Small intestine (tissue), 7 donors: ENCODE results near the gene ANKRD33B. TPM values are rescaled to one million over a fixed set of nuclear protein-coding genes. Genes with fewer than 3 reads are reported as not detected.
"Not testable (repeated sequence)": the region's sequence is repeated elsewhere in the genome, so short reads cannot be mapped to it uniquely, and the experiment has no call there.

Experiments used
- DNase-seq, 2 donors: peaks; one replicate each; pipeline versions ENCODE4 v3.0.0 to v3.0.0-alpha.2; 2013
- FAIRE-seq: peaks from 2 replicates; lab custom pipeline; 2012; peaks lifted over from hg19 to GRCh38; lab: Jason Lieb, UNC
- H3K27ac ChIP-seq, 3 donors: one replicate each; pipeline ENCODE4 v1.5.1; 2013; ENCODE audit warnings: low read length in 2 of 3, mild to moderate bottlenecking in 2 of 3, control low read depth in 1 of 3, inconsistent platforms in 1 of 3, low read depth in 1 of 3, moderate library complexity in 1 of 3
- H3K27me3 ChIP-seq, 3 donors: one replicate each; pipeline ENCODE4 v1.6.1; 2013; ENCODE audit warnings: low read length in 3 of 3, inconsistent platforms in 1 of 3; ENCODE audit not compliant: control insufficient read depth in 3 of 3, insufficient read depth in 3 of 3
- H3K36me3 ChIP-seq, 3 donors: one replicate each; pipeline ENCODE4 v1.6.1; 2013; ENCODE audit warnings: low read length in 3 of 3, inconsistent platforms in 1 of 3, low read depth in 1 of 3, mild to moderate bottlenecking in 1 of 3, moderate library complexity in 1 of 3; ENCODE audit not compliant: control insufficient read depth in 3 of 3, insufficient read depth in 2 of 3
- H3K4me1 ChIP-seq, 3 donors: one replicate each; pipeline ENCODE4 v1.6.1; 2013; ENCODE audit warnings: low read length in 2 of 3, inconsistent platforms in 1 of 3, low read depth in 1 of 3, mild to moderate bottlenecking in 1 of 3, moderate library complexity in 1 of 3; ENCODE audit not compliant: control insufficient read depth in 3 of 3, insufficient read depth in 2 of 3
- H3K4me3 ChIP-seq, 3 donors: one replicate each; pipeline ENCODE4 v1.5.1; 2013; ENCODE audit warnings: low read length in 3 of 3, control low read depth in 1 of 3, inconsistent platforms in 1 of 3, low read depth in 1 of 3, mild to moderate bottlenecking in 1 of 3, moderate library complexity in 1 of 3
- H3K9me3 ChIP-seq, 2 donors: one replicate each; pipeline ENCODE4 v1.6.1; 2013; ENCODE audit warnings: low read depth in 1 of 2, low read length in 1 of 2; ENCODE audit not compliant: control insufficient read depth in 2 of 2, insufficient read depth in 1 of 2
- WGBS, 3 donors: extraction: QIAGEN DNeasy Blood & Tissue Kit; methylation state at CpG; one replicate each; pipeline ENCODE4 v1.1.7; 2013; 5-methylcytosine and 5-hydroxymethylcytosine counted together
- polyA plus RNA-seq, 4 donors: library from polyadenylated mRNA; stranded (reverse) in 3 of 4; unstranded in 1 of 4; fragments of 200-250 nt in 3 of 4; fragments of 120-200 nt in 1 of 4; gene quantifications; one replicate each; pipeline versions ENCODE4 v1.2.1 to v1.2.3, GENCODE V29; 2013
- donor health status: healthy with polysubstance abuse.
- donor health status: control.
- donor health status: control.
- donor health status: Bipolar disorder and iron deficiency.
- donor health status: healthy.

Gene ANKRD33B
- polyA plus RNA-seq, 4 donors = 0.25 to 1.0 (median 0.27) TPM; not detected in 1

DNA sequence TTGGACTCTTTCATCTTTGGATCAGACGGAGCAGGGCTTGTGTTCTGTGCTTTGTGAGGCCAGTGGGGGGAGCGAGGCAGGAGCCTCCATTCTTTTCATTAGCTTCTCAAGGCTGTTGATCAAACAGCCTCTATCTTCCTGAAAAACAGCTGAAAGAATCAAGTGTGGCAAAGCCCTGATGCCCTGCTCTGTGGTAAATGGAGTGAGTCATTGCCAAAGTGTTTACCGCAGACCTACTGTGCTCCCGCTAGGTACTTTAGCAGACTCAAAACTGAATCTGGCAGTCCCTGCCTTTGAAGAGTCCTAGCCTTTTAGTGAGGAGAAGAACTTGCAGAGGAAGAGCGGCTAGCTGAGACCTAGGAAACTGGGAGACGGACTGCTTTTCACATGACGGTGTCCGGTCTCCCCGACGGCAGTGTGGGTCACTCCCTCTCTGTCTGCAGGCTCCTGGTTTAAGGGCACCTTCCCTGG is 3.3 kb downstream of the ANKRD33B start:
- no peak for DNase-seq
- Histone ChIP-seq H3K9me3 (no peaks in the 10 kb centered on the region), H3K4me3 (no peak overlapping the region), H3K27me3 (peaks cover 11 to 48% (median 12%) of the 10 kb centered on the region in 3 donors), H3K4me1 (peaks cover 0 to 8% (median 3%) of the 10 kb centered on the region in 3 donors), H3K27ac (no peak overlapping the region), H3K36me3 (no peaks in the 10 kb centered on the region)
- 80 to 82% (median 80%) methylated on average over 10 of the region's 10 CpGs for WGBS, 3 donors
- FAIRE-seq = no peak

DNA sequence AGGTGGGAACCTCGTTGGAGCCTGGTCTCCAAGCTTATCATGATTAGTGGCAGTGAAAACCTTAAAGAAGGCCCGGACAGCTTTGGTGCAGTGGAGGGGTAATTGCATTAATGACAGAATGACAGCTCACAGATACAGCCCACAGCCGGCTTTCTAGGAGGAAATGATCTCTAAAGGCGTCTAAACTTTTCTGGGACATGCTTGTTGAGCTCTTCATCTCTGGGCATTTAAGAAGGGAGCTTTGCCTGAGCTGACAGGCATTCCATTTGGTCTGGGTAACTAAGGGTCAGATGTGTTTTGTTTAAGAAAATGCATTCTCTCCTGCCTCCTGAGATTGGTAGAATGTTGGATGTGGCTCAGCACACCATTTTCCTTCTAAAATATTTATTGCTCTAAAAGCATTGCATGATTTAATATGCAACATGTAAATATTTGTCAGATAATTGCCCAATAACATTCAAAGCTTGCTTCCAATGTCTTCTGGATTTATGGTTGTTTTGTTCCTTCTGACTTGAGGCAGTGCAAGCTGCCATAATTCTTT is 4.0 kb downstream of the ANKRD33B start:
- Histone ChIP-seq H3K9me3 (no peaks in the 10 kb centered on the region), H3K27me3 (peaks cover 10 to 41% (median 11%) of the 10 kb centered on the region in 3 donors), H3K4me1 (peaks cover 0 to 5% (median 3%) of the 10 kb centered on the region in 3 donors), H3K27ac (no peak overlapping the region), H3K4me3 (no peak overlapping the region), H3K36me3 (no peaks in the 10 kb centered on the region)
- no peak for FAIRE-seq
- 60 to 76% (median 61%) methylated on average over 4 of the region's 4 CpGs for WGBS, 3 donors
- no peak for DNase-seq

DNA sequence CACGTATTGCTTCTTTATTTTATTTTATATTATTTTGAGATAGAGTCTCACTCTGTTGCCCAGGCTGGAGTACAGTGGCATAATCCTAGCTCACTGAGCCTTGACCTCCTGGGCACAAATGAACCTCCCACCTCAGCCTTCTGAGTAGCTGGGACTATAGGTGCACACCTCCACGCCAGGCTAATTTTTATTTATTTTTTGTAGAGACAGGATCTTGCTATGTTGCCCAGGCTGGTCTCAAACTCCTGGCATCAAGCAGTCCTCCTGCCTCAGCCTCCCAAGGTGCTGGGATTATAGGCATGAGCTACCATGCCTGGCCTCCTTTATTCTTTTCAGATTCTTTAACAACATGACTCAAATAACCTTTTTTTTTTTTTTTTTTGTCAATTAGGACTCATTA is 6.7 kb downstream of the ANKRD33B start:
- FAIRE-seq, H3K36me3 ChIP-seq, H3K9me3 ChIP-seq, DNase-seq, H3K4me3 ChIP-seq, H3K27ac ChIP-seq, H3K4me1 ChIP-seq: not testable (repeated sequence)
- H3K27me3 ChIP-seq = peaks cover 0 to 20% (median 4%) of the 10 kb centered on the region in 3 donors
- whole genome bisulfite sequencing, 3 donors = 89 to 93% (median 90%) methylated on average over 2 of the region's 2 CpGs

DNA sequence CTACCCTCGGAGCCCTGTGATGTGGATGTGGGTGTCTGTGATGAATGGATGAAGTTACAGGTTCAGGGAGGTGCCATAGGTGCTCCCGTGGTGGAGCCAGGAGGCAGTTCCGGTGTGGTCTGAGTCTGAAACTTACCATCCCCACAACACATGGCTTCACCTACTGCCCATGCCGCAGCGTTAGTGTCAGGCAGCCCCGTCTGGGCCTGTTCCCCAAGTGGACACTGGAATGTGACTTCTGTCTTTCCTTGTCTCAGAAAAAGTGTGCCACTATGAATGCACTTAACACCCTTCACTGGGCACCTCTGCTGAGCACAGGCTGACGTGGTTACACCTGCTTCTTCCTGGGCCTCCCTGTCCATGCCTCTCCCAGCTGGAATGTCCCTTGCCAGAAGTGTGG is 8.6 kb downstream of the ANKRD33B start:
- H3K27me3 ChIP-seq = peaks cover 0 to 1% (median 0%) of the 10 kb centered on the region in 3 donors
- no peaks in the 10 kb centered on the region for H3K9me3 ChIP-seq
- no peak overlapping the region for H3K27ac ChIP-seq
- DNase-seq (no peak), FAIRE-seq (no peak)
- no peaks in the 10 kb centered on the region for H3K36me3 ChIP-seq
- H3K4me1 ChIP-seq = no peaks in the 10 kb centered on the region
- H3K4me3 ChIP-seq = no peak overlapping the region
- WGBS, 3 donors = 84 to 92% (median 88%) methylated on average over 7 of the region's 7 CpGs

DNA sequence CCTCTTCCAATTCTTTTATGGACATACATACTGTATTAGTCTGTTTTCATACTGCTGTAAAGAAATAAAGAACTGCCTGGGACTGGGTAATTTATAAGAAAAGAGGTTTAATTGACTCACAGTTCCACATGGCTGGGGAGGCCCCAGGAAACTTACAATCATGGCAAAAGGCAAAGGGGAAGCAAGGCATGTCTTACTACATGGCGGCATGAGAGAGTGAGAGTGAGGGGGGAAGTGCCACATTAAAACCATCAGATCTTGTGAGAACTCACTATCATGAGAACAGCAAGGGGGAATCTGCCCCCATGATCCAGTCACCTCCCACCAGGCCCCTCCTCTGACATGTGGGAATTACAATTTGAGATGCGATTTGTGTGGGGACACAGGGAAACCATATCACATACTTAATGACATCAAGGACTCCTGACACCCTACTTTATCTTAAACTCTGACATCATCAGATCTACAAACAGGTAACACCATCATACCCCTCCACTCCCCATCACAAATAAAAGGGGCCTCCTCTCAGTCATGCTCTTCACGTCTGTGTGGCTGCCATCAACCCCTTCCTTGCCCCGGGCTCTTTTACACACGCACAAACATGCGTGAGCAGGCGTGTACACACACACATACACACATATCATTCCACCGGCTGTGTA is 9.7 kb downstream of the ANKRD33B start:
- Histone ChIP-seq H3K4me1 (no peaks in the 10 kb centered on the region), H3K27me3 (no peaks in the 10 kb centered on the region), H3K36me3 (no peaks in the 10 kb centered on the region), H3K27ac (no peak overlapping the region), H3K9me3 (no peaks in the 10 kb centered on the region), H3K4me3 (no peak overlapping the region)
- no peak for FAIRE-seq
- no peak for DNase-seq
- WGBS, 3 donors = 82 to 92% (median 85%) methylated on average over 8 of the region's 8 CpGs

DNA sequence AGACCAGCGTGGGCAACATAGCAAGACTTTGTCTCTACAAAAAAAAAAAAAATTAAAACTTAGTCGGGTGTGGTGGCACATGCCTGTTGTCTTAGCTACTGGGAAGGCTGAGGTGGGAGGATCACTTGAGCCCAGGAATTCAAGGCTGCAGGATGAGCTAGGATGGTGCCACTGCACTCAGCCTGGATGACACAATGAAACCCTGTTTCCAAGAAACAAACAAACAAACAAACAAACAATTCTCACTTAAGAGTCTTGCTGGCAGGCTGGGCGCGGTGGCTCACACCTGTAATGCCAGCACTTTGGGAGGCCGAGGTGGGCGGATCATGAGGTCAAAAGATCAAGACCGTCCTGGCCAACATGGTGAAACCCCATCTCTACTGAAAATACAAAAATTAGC is 11.0 kb downstream of the ANKRD33B start:
- not testable (repeated sequence) for FAIRE-seq, H3K4me3 ChIP-seq, H3K27ac ChIP-seq, H3K4me1 ChIP-seq, DNase-seq, H3K36me3 ChIP-seq, H3K9me3 ChIP-seq, H3K27me3 ChIP-seq
- 52 to 100% (median 87%) methylated on average over 1 to 7 of the region's 7 CpGs for WGBS, 3 donors

DNA sequence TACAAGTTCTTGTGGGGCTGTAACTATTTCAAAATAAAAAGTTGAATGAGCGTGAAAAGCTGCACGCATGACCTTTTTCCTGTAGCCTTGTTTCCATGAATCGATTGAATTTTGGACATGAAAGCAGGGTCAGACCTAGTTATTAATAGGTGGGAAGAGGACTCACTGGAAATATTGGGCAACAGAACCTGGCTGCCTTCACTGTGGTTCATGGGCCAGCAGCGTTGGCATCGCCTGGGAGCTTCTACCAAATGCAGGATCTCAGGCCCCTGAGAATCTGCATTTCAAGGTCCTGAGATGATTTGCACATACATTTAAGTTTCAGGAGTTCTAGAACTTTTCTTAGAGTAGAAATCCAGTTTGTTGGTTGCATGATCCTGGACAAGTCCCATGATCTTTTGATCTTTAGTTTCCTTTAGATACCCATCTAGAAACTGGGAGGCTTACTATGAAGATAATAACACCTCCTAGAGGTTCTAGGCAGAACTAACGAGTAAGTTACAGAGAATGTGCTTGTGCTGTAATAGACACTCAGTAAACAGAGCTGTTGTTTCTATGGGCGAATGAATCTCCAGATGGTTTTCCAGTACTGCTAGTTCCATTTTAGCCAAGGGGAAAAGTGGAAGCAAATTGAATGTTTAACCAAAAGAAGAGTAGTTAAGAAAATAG is 12.4 kb downstream of the ANKRD33B start:
- H3K27ac ChIP-seq = no peak overlapping the region
- FAIRE-seq = no peak
- no peak overlapping the region for H3K4me3 ChIP-seq
- H3K27me3 ChIP-seq = no peaks in the 10 kb centered on the region
- no peaks in the 10 kb centered on the region for H3K9me3 ChIP-seq
- no peaks in the 10 kb centered on the region for H3K36me3 ChIP-seq
- no peak for DNase-seq
- 87 to 89% (median 87%) methylated on average over 7 of the region's 7 CpGs for WGBS, 3 donors
- no peaks in the 10 kb centered on the region for H3K4me1 ChIP-seq

DNA sequence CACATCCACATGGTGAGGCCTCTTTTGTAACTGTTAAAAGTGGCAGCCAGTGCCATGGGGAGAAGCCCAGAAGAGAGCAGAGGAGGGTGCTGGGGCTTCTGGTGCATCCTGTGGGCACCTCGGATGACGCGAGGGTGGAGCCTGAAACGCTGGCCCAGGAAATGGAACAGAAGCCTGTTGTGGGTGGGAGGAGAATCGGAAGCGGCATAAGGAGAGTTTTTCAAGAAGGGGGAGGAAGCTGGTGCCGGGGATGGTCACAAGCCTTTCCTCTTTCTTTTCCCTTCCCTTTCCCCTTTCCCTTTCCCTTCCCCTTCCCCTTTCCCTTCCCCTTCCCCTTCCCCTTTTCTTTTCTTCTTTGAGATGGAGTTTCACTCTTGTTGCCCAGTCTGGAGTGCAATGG is 12.9 kb downstream of the ANKRD33B start:
- FAIRE-seq = no peak
- H3K27ac ChIP-seq = no peak overlapping the region
- no peaks in the 10 kb centered on the region for H3K9me3 ChIP-seq
- H3K4me1 ChIP-seq = no peaks in the 10 kb centered on the region
- 82 to 87% (median 84%) methylated on average over 7 of the region's 7 CpGs for WGBS, 3 donors
- H3K36me3 ChIP-seq = no peaks in the 10 kb centered on the region
- H3K4me3 ChIP-seq = no peak overlapping the region
- no peak for DNase-seq
- no peaks in the 10 kb centered on the region for H3K27me3 ChIP-seq
